ENCODE results near the gene MROH7. TPM values are rescaled to one million over a fixed set of nuclear protein-coding genes. Genes with fewer than 3 reads are reported as not detected.

MROH7 gene
- total and polyA plus RNA-seq, 9 of the 15 experiments (the other 6 are each of a cell fraction or from before 2014, with no cell fraction given): not detected

DNA sequence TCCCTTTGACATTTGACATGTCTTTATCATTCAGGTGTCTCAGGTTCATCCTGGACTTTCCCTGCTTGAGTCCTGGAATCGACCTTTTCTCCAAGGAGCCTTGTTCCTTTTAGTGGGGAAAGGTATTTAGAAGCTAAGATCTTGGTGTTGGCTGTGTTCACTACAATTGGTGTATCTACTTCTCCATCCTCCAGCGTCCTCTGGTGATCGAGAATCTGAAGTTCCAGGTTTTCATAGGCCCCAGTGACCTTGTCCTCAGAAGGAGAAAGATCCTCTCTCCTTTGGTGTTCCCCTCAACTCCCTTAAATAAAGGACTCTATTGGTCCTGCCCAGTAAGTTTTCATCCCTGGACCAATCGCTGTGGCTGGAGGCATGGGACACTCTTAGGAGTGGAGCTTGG is 22.1 kb downstream of the MROH7 start (continued):
- TF ChIP-seq, protein P1, sequence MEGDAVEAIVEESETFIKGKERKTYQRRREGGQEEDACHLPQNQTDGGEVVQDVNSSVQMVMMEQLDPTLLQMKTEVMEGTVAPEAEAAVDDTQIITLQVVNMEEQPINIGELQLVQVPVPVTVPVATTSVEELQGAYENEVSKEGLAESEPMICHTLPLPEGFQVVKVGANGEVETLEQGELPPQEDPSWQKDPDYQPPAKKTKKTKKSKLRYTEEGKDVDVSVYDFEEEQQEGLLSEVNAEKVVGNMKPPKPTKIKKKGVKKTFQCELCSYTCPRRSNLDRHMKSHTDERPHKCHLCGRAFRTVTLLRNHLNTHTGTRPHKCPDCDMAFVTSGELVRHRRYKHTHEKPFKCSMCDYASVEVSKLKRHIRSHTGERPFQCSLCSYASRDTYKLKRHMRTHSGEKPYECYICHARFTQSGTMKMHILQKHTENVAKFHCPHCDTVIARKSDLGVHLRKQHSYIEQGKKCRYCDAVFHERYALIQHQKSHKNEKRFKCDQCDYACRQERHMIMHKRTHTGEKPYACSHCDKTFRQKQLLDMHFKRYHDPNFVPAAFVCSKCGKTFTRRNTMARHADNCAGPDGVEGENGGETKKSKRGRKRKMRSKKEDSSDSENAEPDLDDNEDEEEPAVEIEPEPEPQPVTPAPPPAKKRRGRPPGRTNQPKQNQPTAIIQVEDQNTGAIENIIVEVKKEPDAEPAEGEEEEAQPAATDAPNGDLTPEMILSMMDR (IDR thresholded peaks at IDR 0.05 in 2 of 3, conservative IDR thresholded peaks at IDR 0.05 in 1 of 3; ENCODE audit: insufficient read depth in 2 of 3, low read depth in 1 of 3, low read length in 3 of 3): peak; percentile 28 to 70 (median 44); a peak in 3 of 6 replicates
- TF ChIP-seq DIDO1 (tag; IDR thresholded peaks at IDR 0.05; ENCODE audit: low read depth) (no peak), RAD21 (CRISPR knock-in tag; conservative IDR thresholded peaks at IDR 0.05 in 1 of 2, IDR thresholded peaks at IDR 0.05 in 1 of 2) (peak; percentile 57 to 81), ESRRA (IDR thresholded peaks at IDR 0.05; ENCODE audit: borderline replicate concordance, low read depth) (peak; percentile 45; the same call in 1 of the 2 replicates)

DNA sequence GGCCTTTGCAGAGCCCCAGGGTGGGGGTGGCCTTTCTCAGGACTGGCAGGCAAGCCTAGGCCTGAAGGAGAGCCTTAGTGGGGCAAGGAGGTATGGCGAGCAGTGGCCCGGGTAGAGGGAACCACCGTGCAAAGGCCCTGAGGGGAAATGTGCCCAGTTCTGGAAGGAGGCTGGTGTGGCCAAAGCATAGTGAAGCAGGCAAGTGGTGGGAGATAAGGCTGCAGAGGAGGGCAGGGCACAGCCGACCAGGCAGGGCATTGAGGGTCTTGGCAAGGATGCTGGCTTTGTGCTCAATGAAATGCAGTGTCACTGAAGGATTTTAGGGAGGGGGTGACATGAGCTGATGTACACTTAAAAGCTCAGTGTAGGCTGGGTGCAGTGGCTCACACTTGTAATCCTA is 22.8 kb downstream of the MROH7 start:
- no peak for ATAC-seq
- in situ Hi-C loops (cut with MboI): no loop called here
- no peak for FAIRE-seq
- Histone ChIP-seq H3K9me1 (ENCODE audit: control insufficient read depth, insufficient read depth, low read length) (no peaks in the 10 kb centered on the region), H3K36me3 (ENCODE audit: control insufficient read depth, insufficient read depth, low read length) (no peaks in the 10 kb centered on the region), H3K27me3 (ENCODE audit: control insufficient read depth in 2 of 2, insufficient read depth in 2 of 2, low read length in 2 of 2) (peaks cover 4 to 5% of the 10 kb centered on the region in 2 experiments; a peak in 3 of 5 replicates), H3K27ac (ENCODE audit: extremely low read depth, low read depth, low read length) (no peak overlapping the region), H3K4me2 (ENCODE audit: insufficient read depth, low read length) (no peak overlapping the region), H3K79me2 (ENCODE audit: control insufficient read depth, insufficient read depth, low read length) (no peaks in the 10 kb centered on the region), H3K9ac (ENCODE audit: insufficient read depth in 1 of 2, low read depth in 2 of 2, low read length in 2 of 2) (no peak overlapping the region), H3K4me3 (no peak overlapping the region), H2AFZ (ENCODE audit: low read depth, low read length) (no peak overlapping the region), H3K9me3 (replicated peaks; ENCODE audit: control insufficient read depth, insufficient read depth, low read depth, low read length) (no peaks in the 10 kb centered on the region), H3K4me1 (replicated peaks in 1 of 2; ENCODE audit: control insufficient read depth in 2 of 2, insufficient read depth in 2 of 2, low read length in 2 of 2) (no peaks in the 10 kb centered on the region), H4K20me1 (replicated peaks; ENCODE audit: control insufficient read depth, insufficient read depth, low read length) (no peaks in the 10 kb centered on the region)
- 11% methylated on average over 4 of the region's 4 CpGs for WGBS (ENCODE audit: insufficient coverage, low coverage, missing lambda C conversion rate)
- intact Hi-C loops (cut with micrococcal nuclease): loop anchor here (10.0 kb wide), 1 partner anchor 540 kb away; no protein-coding TSS in a partner anchor
- DNase-seq (ENCODE audit: extremely low read depth in 1 of 4, low spot score in 3 of 4): no peak
- POLR2A ChIA-PET: interaction anchor here (0.6 to 0.7 kb wide), 2 partner anchors 61 to 1529 kb away, joined by 3 read pairs; no protein-coding TSS in a partner anchor
- CTCF ChIA-PET (ENCODE audit: low intra/inter-chr PET ratio): interaction anchor here (0.6 to 1.2 kb wide), 2 partner anchors 404 to 594 kb away, joined by 3 to 8 read pairs; no protein-coding TSS in a partner anchor
- BruUV-seq (replicated peaks): no TSS peak
- no peak for TF ChIP-seq ZNF41 (CRISPR knock-in tag; conservative IDR thresholded peaks at IDR 0.05)
- no peak for TF ChIP-seq ESRRA (IDR thresholded peaks at IDR 0.05; ENCODE audit: borderline replicate concordance, low read depth)
- TF ChIP-seq THRAP3 (IDR thresholded peaks at IDR 0.05; ENCODE audit: borderline replicate concordance): no peak
- TF ChIP-seq, protein P2, sequence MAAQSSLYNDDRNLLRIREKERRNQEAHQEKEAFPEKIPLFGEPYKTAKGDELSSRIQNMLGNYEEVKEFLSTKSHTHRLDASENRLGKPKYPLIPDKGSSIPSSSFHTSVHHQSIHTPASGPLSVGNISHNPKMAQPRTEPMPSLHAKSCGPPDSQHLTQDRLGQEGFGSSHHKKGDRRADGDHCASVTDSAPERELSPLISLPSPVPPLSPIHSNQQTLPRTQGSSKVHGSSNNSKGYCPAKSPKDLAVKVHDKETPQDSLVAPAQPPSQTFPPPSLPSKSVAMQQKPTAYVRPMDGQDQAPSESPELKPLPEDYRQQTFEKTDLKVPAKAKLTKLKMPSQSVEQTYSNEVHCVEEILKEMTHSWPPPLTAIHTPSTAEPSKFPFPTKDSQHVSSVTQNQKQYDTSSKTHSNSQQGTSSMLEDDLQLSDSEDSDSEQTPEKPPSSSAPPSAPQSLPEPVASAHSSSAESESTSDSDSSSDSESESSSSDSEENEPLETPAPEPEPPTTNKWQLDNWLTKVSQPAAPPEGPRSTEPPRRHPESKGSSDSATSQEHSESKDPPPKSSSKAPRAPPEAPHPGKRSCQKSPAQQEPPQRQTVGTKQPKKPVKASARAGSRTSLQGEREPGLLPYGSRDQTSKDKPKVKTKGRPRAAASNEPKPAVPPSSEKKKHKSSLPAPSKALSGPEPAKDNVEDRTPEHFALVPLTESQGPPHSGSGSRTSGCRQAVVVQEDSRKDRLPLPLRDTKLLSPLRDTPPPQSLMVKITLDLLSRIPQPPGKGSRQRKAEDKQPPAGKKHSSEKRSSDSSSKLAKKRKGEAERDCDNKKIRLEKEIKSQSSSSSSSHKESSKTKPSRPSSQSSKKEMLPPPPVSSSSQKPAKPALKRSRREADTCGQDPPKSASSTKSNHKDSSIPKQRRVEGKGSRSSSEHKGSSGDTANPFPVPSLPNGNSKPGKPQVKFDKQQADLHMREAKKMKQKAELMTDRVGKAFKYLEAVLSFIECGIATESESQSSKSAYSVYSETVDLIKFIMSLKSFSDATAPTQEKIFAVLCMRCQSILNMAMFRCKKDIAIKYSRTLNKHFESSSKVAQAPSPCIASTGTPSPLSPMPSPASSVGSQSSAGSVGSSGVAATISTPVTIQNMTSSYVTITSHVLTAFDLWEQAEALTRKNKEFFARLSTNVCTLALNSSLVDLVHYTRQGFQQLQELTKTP (IDR thresholded peaks at IDR 0.05; ENCODE audit: low read depth in 1 of 2, partially characterized antibody in 2 of 2): no peak
- TF ChIP-seq, protein P3, sequence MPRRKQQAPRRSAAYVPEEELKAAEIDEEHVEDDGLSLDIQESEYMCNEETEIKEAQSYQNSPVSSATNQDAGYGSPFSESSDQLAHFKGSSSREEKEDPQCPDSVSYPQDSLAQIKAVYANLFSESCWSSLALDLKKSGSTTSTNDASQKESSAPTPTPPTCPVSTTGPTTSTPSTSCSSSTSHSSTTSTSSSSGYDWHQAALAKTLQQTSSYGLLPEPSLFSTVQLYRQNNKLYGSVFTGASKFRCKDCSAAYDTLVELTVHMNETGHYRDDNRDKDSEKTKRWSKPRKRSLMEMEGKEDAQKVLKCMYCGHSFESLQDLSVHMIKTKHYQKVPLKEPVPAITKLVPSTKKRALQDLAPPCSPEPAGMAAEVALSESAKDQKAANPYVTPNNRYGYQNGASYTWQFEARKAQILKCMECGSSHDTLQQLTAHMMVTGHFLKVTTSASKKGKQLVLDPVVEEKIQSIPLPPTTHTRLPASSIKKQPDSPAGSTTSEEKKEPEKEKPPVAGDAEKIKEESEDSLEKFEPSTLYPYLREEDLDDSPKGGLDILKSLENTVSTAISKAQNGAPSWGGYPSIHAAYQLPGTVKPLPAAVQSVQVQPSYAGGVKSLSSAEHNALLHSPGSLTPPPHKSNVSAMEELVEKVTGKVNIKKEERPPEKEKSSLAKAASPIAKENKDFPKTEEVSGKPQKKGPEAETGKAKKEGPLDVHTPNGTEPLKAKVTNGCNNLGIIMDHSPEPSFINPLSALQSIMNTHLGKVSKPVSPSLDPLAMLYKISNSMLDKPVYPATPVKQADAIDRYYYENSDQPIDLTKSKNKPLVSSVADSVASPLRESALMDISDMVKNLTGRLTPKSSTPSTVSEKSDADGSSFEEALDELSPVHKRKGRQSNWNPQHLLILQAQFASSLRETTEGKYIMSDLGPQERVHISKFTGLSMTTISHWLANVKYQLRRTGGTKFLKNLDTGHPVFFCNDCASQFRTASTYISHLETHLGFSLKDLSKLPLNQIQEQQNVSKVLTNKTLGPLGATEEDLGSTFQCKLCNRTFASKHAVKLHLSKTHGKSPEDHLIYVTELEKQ (CRISPR knock-in tag; IDR thresholded peaks at IDR 0.05): no peak
- no peak for TF ChIP-seq KDM1A (IDR thresholded peaks at IDR 0.05)
- no peak for TF ChIP-seq DDX20 (tag; IDR thresholded peaks at IDR 0.05; ENCODE audit: low read depth)
